ENCODE measurements around the gene ARHGAP27. TPM values are rescaled to one million over a fixed set of nuclear protein-coding genes. Genes with fewer than 3 reads are reported as not detected.

ARHGAP27 gene
- total RNA-seq, 1 experiment from 2014 or later, result 12.9 TPM

GRCh38 chr17:45366049-45366448 lies 66.6 kb downstream of the ARHGAP27 start:
- H3K27ac Mint-ChIP-seq, result no peak overlapping the region
- H3K9me3 Mint-ChIP-seq, result peaks cover 6% of the 10 kb centered on the region
- ChIA-PET CTCF (interaction anchor here (0.6 to 1.3 kb wide), 7 partner anchors 21 to 168 kb away, joined by 3 to 6 read pairs (median 4); no protein-coding TSS in a partner anchor), POLR2A (no interaction called here)
- H3K27me3 Mint-ChIP-seq (ENCODE audit: low read depth), result peaks cover 6% of the 10 kb centered on the region
- no peaks in the 10 kb centered on the region for H3K36me3 Mint-ChIP-seq
- TF ChIP-seq ZNF396 (CRISPR knock-in tag; IDR thresholded peaks at IDR 0.05; ENCODE audit: borderline replicate concordance) (no peak), ZNF263 (CRISPR knock-in tag; IDR thresholded peaks at IDR 0.05; ENCODE audit: low read depth) (no peak), CREM (CRISPR knock-in tag; IDR thresholded peaks at IDR 0.05) (no peak), CDX4 (CRISPR knock-in tag; IDR thresholded peaks at IDR 0.05; ENCODE audit: borderline replicate concordance) (no peak), ZNF423 (CRISPR knock-in tag; IDR thresholded peaks at IDR 0.05) (no peak), JAZF1 (CRISPR knock-in tag; IDR thresholded peaks at IDR 0.05) (no peak), ATF6 (CRISPR knock-in tag; IDR thresholded peaks at IDR 0.05) (no peak)
- TF ChIP-seq, protein P1, sequence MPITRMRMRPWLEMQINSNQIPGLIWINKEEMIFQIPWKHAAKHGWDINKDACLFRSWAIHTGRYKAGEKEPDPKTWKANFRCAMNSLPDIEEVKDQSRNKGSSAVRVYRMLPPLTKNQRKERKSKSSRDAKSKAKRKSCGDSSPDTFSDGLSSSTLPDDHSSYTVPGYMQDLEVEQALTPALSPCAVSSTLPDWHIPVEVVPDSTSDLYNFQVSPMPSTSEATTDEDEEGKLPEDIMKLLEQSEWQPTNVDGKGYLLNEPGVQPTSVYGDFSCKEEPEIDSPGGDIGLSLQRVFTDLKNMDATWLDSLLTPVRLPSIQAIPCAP (CRISPR knock-in tag; IDR thresholded peaks at IDR 0.05), result no peak
- H3K4me1 Mint-ChIP-seq, result peaks cover 45% of the 10 kb centered on the region
- no peak for ATAC-seq
- no peak overlapping the region for H3K4me3 Mint-ChIP-seq
- no peak for DNase-seq (ENCODE audit: low spot score)

GRCh38 chr17:45364531-45365390 lies 67.9 kb downstream of the ARHGAP27 start:
- peaks cover 6% of the 10 kb centered on the region for H3K9me3 Mint-ChIP-seq
- no peaks in the 10 kb centered on the region for H3K36me3 Mint-ChIP-seq
- CTCF ChIA-PET, result interaction anchor here (0.7 to 1.9 kb wide), 27 partner anchors 9 to 229 kb away, joined by 3 to 28 read pairs (median 5); partner anchors contain the start of genes ACBD4 and MAP3K14
- H3K27me3 Mint-ChIP-seq (ENCODE audit: low read depth), result peaks cover 6% of the 10 kb centered on the region
- H3K4me1 Mint-ChIP-seq, result peaks cover 39% of the 10 kb centered on the region
- peak overlapping the region; percentile 97 for H3K27ac Mint-ChIP-seq
- peak; percentile 79 for DNase-seq (ENCODE audit: low spot score)
- H3K4me3 Mint-ChIP-seq, result peak overlapping the region; percentile 36
- ATAC-seq, result peak; percentile 98
- POLR2A ChIA-PET, result interaction anchor here (0.8 to 1.3 kb wide), 3 partner anchors 9 to 47 kb away, joined by 4 to 11 read pairs (median 8); partner anchors contain the start of gene MAP3K14
- TF ChIP-seq ZNF232 (CRISPR knock-in tag; IDR thresholded peaks at IDR 0.05) (0 out of 2 replicates have a peak, but pooled peaks have one; percentile 64), GRHL2 (CRISPR knock-in tag; IDR thresholded peaks at IDR 0.05; ENCODE audit: insufficient replicate concordance, severe bottlenecking) (no peak), NFYB (CRISPR knock-in tag; conservative IDR thresholded peaks at IDR 0.05; ENCODE audit: low read depth) (no peak), ZNF317 (CRISPR knock-in tag; IDR thresholded peaks at IDR 0.05; ENCODE audit: borderline replicate concordance, low read depth) (no peak), NFATC4 (CRISPR knock-in tag; IDR thresholded peaks at IDR 0.05) (no peak), JUN (CRISPR knock-in tag; IDR thresholded peaks at IDR 0.05) (no peak), NFE2L1 (CRISPR knock-in tag; IDR thresholded peaks at IDR 0.05) (no peak), ZNF138 (CRISPR knock-in tag; conservative IDR thresholded peaks at IDR 0.05) (no peak), CBFB (CRISPR knock-in tag; IDR thresholded peaks at IDR 0.05; ENCODE audit: low read depth) (no peak)
- TF ChIP-seq, protein P2, sequence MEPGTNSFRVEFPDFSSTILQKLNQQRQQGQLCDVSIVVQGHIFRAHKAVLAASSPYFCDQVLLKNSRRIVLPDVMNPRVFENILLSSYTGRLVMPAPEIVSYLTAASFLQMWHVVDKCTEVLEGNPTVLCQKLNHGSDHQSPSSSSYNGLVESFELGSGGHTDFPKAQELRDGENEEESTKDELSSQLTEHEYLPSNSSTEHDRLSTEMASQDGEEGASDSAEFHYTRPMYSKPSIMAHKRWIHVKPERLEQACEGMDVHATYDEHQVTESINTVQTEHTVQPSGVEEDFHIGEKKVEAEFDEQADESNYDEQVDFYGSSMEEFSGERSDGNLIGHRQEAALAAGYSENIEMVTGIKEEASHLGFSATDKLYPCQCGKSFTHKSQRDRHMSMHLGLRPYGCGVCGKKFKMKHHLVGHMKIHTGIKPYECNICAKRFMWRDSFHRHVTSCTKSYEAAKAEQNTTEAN (CRISPR knock-in tag; IDR thresholded peaks at IDR 0.05), result no peak
- TF ChIP-seq, protein P3, sequence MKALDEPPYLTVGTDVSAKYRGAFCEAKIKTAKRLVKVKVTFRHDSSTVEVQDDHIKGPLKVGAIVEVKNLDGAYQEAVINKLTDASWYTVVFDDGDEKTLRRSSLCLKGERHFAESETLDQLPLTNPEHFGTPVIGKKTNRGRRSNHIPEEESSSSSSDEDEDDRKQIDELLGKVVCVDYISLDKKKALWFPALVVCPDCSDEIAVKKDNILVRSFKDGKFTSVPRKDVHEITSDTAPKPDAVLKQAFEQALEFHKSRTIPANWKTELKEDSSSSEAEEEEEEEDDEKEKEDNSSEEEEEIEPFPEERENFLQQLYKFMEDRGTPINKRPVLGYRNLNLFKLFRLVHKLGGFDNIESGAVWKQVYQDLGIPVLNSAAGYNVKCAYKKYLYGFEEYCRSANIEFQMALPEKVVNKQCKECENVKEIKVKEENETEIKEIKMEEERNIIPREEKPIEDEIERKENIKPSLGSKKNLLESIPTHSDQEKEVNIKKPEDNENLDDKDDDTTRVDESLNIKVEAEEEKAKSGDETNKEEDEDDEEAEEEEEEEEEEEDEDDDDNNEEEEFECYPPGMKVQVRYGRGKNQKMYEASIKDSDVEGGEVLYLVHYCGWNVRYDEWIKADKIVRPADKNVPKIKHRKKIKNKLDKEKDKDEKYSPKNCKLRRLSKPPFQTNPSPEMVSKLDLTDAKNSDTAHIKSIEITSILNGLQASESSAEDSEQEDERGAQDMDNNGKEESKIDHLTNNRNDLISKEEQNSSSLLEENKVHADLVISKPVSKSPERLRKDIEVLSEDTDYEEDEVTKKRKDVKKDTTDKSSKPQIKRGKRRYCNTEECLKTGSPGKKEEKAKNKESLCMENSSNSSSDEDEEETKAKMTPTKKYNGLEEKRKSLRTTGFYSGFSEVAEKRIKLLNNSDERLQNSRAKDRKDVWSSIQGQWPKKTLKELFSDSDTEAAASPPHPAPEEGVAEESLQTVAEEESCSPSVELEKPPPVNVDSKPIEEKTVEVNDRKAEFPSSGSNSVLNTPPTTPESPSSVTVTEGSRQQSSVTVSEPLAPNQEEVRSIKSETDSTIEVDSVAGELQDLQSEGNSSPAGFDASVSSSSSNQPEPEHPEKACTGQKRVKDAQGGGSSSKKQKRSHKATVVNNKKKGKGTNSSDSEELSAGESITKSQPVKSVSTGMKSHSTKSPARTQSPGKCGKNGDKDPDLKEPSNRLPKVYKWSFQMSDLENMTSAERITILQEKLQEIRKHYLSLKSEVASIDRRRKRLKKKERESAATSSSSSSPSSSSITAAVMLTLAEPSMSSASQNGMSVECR (CRISPR knock-in tag; IDR thresholded peaks at IDR 0.05; ENCODE audit: borderline replicate concordance), result no peak
- TF ChIP-seq, protein P4, sequence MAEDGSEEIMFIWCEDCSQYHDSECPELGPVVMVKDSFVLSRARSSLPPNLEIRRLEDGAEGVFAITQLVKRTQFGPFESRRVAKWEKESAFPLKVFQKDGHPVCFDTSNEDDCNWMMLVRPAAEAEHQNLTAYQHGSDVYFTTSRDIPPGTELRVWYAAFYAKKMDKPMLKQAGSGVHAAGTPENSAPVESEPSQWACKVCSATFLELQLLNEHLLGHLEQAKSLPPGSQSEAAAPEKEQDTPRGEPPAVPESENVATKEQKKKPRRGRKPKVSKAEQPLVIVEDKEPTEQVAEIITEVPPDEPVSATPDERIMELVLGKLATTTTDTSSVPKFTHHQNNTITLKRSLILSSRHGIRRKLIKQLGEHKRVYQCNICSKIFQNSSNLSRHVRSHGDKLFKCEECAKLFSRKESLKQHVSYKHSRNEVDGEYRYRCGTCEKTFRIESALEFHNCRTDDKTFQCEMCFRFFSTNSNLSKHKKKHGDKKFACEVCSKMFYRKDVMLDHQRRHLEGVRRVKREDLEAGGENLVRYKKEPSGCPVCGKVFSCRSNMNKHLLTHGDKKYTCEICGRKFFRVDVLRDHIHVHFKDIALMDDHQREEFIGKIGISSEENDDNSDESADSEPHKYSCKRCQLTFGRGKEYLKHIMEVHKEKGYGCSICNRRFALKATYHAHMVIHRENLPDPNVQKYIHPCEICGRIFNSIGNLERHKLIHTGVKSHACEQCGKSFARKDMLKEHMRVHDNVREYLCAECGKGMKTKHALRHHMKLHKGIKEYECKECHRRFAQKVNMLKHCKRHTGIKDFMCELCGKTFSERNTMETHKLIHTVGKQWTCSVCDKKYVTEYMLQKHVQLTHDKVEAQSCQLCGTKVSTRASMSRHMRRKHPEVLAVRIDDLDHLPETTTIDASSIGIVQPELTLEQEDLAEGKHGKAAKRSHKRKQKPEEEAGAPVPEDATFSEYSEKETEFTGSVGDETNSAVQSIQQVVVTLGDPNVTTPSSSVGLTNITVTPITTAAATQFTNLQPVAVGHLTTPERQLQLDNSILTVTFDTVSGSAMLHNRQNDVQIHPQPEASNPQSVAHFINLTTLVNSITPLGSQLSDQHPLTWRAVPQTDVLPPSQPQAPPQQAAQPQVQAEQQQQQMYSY (CRISPR knock-in tag; IDR thresholded peaks at IDR 0.05), result no peak

Data from WTC11 (cell line).